HepG2 (cell line): ENCODE data around the gene PPP2R5D. TPM values are rescaled to one million over a fixed set of nuclear protein-coding genes. Genes with fewer than 3 reads are reported as not detected.

Source experiments
- CTCF ChIP-seq: sonication (generic); formaldehyde crosslinking; IDR thresholded peaks from 2 replicates; pipeline ENCODE4 v1.5.0; 2020; ENCODE audit warnings: mild to moderate bottlenecking, missing genetic modification reagents, moderate library complexity
- DR1 ChIP-seq: sonication (generic); formaldehyde crosslinking; IDR thresholded peaks from 2 replicates; pipeline ENCODE4 v1.8.0; 2021; ENCODE audit warnings: mild to moderate bottlenecking, missing genetic modification reagents, inconsistent platforms
- HNRNPL ChIP-seq: fragments of 200-400 bp; formaldehyde crosslinking; IDR thresholded peaks from 2 replicates; pipeline ENCODE4 v1.6.1; 2017; ENCODE audit warnings: mild to moderate bottlenecking, low read depth, low read length
- MYNN ChIP-seq: sonication (generic); formaldehyde crosslinking; IDR thresholded peaks from 2 replicates; pipeline ENCODE4 v1.4.0; 2020; ENCODE audit warnings: mild to moderate bottlenecking, low read depth, missing genetic modification reagents
- NFAT5 ChIP-seq: sonication (generic); formaldehyde crosslinking; IDR thresholded peaks from 2 replicates; pipeline ENCODE4 v1.4.0; 2020; ENCODE audit warnings: missing genetic modification reagents
- PPARG ChIP-seq: conservative IDR thresholded peaks from 2 replicates; pipeline ENCODE4 v1.6.1; 2016; ENCODE audit warnings: missing biosample characterization, missing genetic modification reagents
- SMARCC2 ChIP-seq: fragments of 450-650 bp; IDR thresholded peaks from 2 replicates; pipeline ENCODE4 v1.6.1; 2017; ENCODE audit warnings: antibody characterized with exemption, mild to moderate bottlenecking
- SP4 ChIP-seq: sonication (generic); formaldehyde crosslinking; IDR thresholded peaks from 2 replicates; pipeline ENCODE4 v1.8.1; 2023; ENCODE audit warnings: mild to moderate bottlenecking, missing genetic modification reagents
- SRSF9 ChIP-seq: fragments of 200-400 bp; formaldehyde crosslinking; IDR thresholded peaks from 2 replicates; pipeline ENCODE4 v1.6.1; 2018; ENCODE audit warnings: borderline replicate concordance, mild to moderate bottlenecking, low read depth, low read length; ENCODE audit not compliant: insufficient read depth, poor library complexity, severe bottlenecking
- THRA ChIP-seq: sonication (generic); formaldehyde crosslinking; IDR thresholded peaks from 2 replicates; pipeline ENCODE4 v1.4.0; 2020; ENCODE audit warnings: missing genetic modification reagents, borderline replicate concordance
- ZFAT ChIP-seq: sonication (generic); formaldehyde crosslinking; conservative IDR thresholded peaks from 2 replicates; pipeline ENCODE4 v1.8.1; 2023; ENCODE audit warnings: missing genetic modification reagents, inconsistent platforms
- ZFX ChIP-seq: sonication (generic); formaldehyde crosslinking; IDR thresholded peaks from 2 replicates; pipeline ENCODE4 v1.4.0; 2020; ENCODE audit warnings: mild to moderate bottlenecking, low read depth, missing genetic modification reagents, moderate library complexity
- ZFYVE20 ChIP-seq: sonication (generic); formaldehyde crosslinking; IDR thresholded peaks from 2 replicates; pipeline ENCODE4 v1.8.0; 2023; ENCODE audit warnings: low read depth, mild to moderate bottlenecking, moderate library complexity, missing genetic modification reagents, borderline replicate concordance
- ZNF180 ChIP-seq: sonication (generic); formaldehyde crosslinking; IDR thresholded peaks from 2 replicates; pipeline ENCODE4 v1.4.0; 2020; ENCODE audit warnings: low read depth, missing genetic modification reagents, borderline replicate concordance
- ZNF232 ChIP-seq: sonication (generic); formaldehyde crosslinking; IDR thresholded peaks from 2 replicates; pipeline ENCODE4 v1.4.0; 2020; ENCODE audit warnings: missing genetic modification reagents, borderline replicate concordance
- ZNF282 ChIP-seq: fragments of 450-650 bp; IDR thresholded peaks from 2 replicates; pipeline ENCODE4 v1.6.1; 2018; ENCODE audit not compliant: partially characterized antibody
- ZNF446 ChIP-seq: sonication (generic); formaldehyde crosslinking; IDR thresholded peaks from 2 replicates; pipeline ENCODE4 v1.5.0; 2020; ENCODE audit warnings: mild to moderate bottlenecking, missing genetic modification reagents
- ZNF549 ChIP-seq: sonication (generic); formaldehyde crosslinking; IDR thresholded peaks from 2 replicates; pipeline ENCODE4 v1.5.0; 2020; ENCODE audit warnings: missing genetic modification reagents
- ZNF670 ChIP-seq: sonication (generic); formaldehyde crosslinking; IDR thresholded peaks from 2 replicates; pipeline ENCODE4 v1.8.0; 2022; ENCODE audit warnings: mild to moderate bottlenecking, missing genetic modification reagents, borderline replicate concordance
- ZNF761 ChIP-seq: sonication (generic); formaldehyde crosslinking; conservative IDR thresholded peaks from 2 replicates; pipeline ENCODE4 v1.4.0; 2020; ENCODE audit warnings: mild to moderate bottlenecking, missing genetic modification reagents
- ZSCAN21 ChIP-seq: sonication (generic); formaldehyde crosslinking; IDR thresholded peaks from 2 replicates; pipeline ENCODE4 v1.8.0; 2022; ENCODE audit warnings: mild to moderate bottlenecking, missing genetic modification reagents, moderate library complexity, borderline replicate concordance
- polyA plus RNA-seq, 8 experiments: library from polyadenylated mRNA; depleted of rRNA in 3 of 8; stranded (reverse) in 7 of 8; unstranded in 1 of 8; fragments of >200 nt; fragmentation: Illumina TruSeq in 4 of 8; extraction: Trizol in 4 of 8; gene quantifications; 2 replicates each; pipeline versions ENCODE4 v1.2.1 to v1.2.3, GENCODE V29; 2011 to 2016; ENCODE audit warnings: low read depth in 4 of 8, missing spikeins in 1 of 8, mixed read lengths in 1 of 8; ENCODE audit not compliant: insufficient read depth in 1 of 8
- total RNA-seq, 5 experiments: library from RNA; depleted of rRNA; stranded (reverse); fragments of >200 nt; fragmentation: Illumina TruSeq; extraction: Trizol; gene quantifications; 2 replicates each; pipeline ENCODE4 v1.2.3, GENCODE V29; 2016; ENCODE audit warnings: low read depth in 1 of 5

Gene PPP2R5D
- total and polyA plus RNA-seq, 2 of the 13 experiments (the other 11 are each of a cell fraction or from before 2014, with no cell fraction given) = 53.7 to 60.4 TPM

GRCh38 chr6:42978839-42979522, 5.4 kb upstream of the PPP2R5D start, which contains the start of gene PEX6 (continued):
- TF ChIP-seq ZNF446 (CRISPR knock-in tag) = peak; percentile 73; the same call in 1 of the 2 replicates
- TF ChIP-seq ZFYVE20 (CRISPR knock-in tag) = no peak
- TF ChIP-seq ZNF232 (CRISPR knock-in tag) = no peak
- TF ChIP-seq THRA (CRISPR knock-in tag) = peak; percentile 55; the same call in 1 of the 2 replicates
- TF ChIP-seq ZNF180 (CRISPR knock-in tag) = peak; percentile 53; the same call in 1 of the 2 replicates
- peak; percentile 47 for TF ChIP-seq SP4 (CRISPR knock-in tag)
- TF ChIP-seq NFAT5 (CRISPR knock-in tag) = no peak
- no peak for TF ChIP-seq ZNF549 (CRISPR knock-in tag)
- peak; percentile 69; the same call in 1 of the 2 replicates for TF ChIP-seq ZSCAN21 (CRISPR knock-in tag)
- no peak for TF ChIP-seq ZFAT
- no peak for TF ChIP-seq HNRNPL
- TF ChIP-seq DR1 (CRISPR knock-in tag) = peak; percentile 72; the same call in 1 of the 2 replicates
- peak; percentile 96 for TF ChIP-seq ZFX (CRISPR knock-in tag)
- peak; percentile 51; the same call in 1 of the 2 replicates for TF ChIP-seq PPARG
- no peak for TF ChIP-seq SMARCC2
- peak; percentile 82; the same call in 1 of the 2 replicates for TF ChIP-seq ZNF761 (CRISPR knock-in tag)
- TF ChIP-seq MYNN (CRISPR knock-in tag) = no peak; the same call in 1 of the 2 replicates
- TF ChIP-seq ZNF282 = no peak
- peak; percentile 33; the same call in 1 of the 2 replicates for TF ChIP-seq CTCF (CRISPR knock-in tag)
- TF ChIP-seq SRSF9 = no peak
- TF ChIP-seq ZNF670 = 0 out of 2 replicates have a peak, but pooled peaks have one; percentile 5
